Occipital lobe (tissue), 2 donors: ENCODE measurements around the gene FBLN1. TPM values are rescaled to one million over a fixed set of nuclear protein-coding genes. Genes with fewer than 3 reads are reported as not detected.
"Not testable (repeated sequence)": the region's sequence is repeated elsewhere in the genome, so short reads cannot be mapped to it uniquely, and the experiment has no call there.

ENCODE experiments used
- DNase-seq: peaks from one replicate; lab custom pipeline; 2025; lab: John Stamatoyannopoulos, UW
- total RNA-seq: library from RNA; depleted of rRNA; stranded (reverse); fragments of >200 nt; gene quantifications from one replicate; pipeline ENCODE4 v1.2.3, GENCODE V29; 2014

FBLN1 gene
- total RNA-seq, 1 donor from 2014 or later, result 22.3 TPM

DNA sequence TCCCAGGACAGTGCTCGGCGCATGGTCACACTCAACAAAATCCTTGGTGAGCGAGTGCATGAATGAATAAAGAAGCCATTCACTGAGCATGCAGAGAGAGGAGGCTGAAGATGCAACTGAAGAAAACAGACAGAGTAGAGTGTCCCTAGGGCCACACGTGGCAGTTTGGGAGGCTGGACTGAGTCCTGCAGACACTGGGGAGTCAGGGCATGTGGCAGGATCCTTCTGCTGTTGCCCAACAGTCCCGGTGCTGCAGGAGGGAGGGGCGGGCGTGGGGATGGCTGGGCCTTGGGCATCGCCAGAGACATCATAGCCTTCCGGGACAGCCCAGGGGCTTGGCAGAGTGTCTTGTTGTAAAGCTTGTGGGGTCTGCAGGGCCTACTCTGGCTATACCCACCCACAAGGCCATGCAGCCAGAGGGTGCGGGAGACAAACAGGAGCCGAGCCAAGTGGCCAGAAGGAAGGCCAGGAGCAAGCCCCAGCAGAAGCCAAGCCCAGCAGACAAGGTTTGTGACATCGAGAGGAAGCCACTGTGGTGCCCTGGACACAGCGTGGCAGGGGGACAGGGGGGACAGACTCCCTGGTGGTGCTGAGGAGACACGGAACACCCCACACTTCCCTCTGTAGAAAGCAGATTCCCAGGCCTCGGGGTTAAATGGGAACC is 26.7 kb upstream of the FBLN1 start:
- no peak for DNase-seq

DNA sequence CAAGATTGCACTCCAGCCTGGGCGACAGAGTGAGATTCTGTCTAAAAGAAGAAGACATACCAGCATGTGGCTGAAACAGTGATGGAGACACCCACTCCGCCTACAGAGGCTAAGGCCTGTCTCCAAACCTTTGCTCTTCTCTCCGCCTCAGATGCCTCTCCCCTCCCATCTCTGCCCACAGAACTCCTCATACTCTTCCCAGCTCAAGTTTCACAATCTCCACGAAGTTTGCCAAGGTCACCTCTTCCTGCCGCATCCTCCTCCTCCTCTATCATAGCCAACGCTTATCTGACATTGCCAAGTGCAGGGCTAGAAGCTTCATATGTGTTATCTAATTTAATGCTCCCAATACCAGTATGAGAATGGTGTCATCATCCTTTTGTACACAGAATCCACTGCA is 25.9 kb upstream of the FBLN1 start:
- no peak for DNase-seq

DNA sequence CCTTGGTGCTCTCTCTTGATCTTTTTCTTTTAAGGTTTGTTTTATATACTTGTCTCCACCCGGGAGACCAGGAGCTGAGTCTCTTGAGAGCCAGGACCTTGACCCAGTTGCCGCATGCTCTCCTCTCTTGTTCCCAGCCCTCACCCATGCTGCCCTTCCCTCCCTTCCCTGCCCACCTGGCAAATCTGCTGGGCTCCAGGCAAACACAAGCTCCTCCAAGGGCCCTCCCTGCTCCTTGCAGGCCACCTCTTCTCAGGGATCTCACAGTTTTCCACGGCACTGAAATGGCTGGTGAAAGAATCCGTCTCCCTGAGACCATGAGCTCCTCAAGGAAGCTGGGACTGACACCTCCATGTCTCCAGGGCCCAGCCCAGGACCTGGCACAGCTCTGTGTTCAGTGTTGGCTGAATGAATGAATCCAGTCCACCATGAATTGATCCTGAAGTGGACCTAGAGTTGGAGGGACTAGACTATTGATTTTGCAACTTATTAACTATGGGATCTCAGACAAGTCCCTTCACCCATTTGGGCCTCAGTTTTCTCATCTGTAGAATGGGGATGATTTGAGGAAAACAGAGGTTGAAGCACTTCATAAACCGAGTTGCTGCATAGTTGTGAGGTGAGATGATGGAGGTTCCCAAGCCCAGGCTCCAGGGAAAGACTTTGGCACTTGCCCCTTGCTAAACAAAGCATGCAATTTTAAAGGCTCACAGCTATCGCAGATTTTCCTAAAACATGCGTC is 25.1 kb upstream of the FBLN1 start:
- DNase-seq, result no peak

DNA sequence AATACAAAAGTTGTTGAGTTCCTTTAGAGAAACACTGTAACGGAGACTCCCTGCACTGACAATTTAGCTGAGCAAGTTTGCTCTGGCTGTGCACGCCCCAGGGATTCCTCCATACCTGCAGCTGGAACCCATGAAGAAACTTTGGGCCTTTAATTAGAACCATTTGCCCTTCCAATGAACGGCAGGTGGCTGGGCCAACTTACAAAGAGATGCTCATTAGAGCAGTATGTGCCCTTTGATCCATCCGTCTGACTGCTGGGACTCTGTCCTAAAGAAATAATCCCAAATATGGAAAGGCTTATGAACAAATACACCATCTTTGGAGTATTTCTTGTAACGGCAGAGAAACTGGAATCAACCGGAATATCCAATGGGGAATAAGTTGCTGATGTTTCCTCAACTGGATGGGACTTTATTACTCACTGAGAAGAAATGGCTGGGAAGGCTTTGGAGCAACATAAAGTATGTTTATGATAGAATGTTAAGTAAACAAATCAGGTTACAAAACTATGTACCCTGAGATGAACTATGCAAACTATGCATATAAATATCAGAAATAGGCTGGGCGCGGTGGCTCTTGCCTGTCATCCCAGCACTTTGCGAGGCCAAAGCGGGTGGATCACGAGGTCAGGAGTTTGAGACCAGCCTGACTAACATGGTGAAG is 24.4 kb upstream of the FBLN1 start:
- DNase-seq, result no peak

DNA sequence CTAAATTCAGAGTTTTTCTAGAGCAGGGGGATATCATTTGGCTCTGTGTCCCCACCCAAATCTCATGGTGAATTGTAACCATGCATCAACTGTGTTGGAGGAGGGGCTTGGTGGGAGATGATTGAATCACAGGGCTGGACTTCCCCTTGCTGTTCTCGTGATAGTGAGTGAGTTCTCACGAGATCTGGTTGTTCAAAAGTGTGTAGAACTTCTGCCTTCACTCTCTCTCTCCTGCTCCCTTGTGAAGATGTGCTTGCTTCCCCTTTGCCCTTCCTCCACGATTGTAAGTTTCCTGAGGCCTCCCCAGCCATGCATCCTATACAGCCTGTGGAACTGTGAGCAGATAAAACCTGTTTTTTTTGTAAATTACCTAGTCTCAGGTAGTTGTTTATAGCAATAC is 22.0 kb upstream of the FBLN1 start:
- DNase-seq, result no peak

DNA sequence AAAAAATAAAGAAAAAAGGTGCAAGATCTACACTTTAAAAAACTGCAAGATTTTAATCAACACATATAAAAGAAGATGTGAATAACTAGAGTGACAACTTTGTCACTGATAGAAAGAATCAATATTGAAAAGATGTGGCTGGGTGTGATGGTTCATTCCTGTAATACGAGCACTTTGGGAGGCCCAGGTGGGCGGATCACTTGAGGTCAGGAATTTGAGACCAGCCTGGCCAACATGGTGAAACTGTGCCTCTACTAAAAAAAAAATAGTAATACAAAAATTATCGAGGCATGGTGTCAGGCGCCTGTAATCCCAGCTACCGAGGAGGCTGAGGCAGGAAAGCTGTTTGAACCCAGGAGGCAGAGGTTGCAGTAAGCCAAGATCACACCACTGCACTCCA is 21.0 kb upstream of the FBLN1 start:
- no peak for DNase-seq

DNA sequence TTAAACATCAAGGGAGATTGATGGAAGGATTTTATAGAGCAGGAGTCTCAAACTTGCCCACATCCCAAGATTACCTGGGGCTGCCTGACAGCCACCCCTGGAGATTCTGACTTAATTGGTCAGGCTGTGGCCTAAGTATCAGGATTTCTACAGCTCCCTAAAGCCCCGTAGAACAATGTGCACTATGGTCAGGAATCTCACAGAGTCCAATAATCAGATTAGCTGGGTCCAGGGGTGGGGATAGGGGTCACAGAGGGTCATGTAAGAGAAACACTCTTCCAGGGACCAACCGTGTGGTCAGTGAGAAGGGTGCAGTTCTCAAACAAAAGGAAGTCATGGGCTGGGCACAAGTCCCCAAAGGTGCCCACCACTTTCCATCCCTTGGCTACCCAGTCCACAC is 20.5 kb upstream of the FBLN1 start:
- DNase-seq, result no peak

DNA sequence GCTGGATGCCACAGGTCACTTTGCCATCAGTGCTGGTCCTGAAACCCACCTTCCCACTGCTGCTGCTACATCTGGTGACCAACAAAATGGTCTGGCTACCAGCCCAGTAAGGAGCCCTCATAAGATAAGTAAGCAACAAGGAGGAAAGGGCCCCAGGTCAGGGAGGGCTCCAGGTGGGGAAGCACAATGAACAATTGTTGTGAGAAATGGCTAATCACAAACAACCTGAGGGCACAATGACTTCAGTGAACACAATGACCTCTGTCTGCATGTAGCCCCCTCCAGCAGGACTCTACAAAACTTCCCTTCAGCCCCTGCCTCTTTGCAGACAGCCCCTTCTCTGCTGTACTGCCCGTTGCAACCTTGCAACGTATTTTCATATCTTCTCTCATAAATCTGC is 19.4 kb upstream of the FBLN1 start:
- no peak for DNase-seq

DNA sequence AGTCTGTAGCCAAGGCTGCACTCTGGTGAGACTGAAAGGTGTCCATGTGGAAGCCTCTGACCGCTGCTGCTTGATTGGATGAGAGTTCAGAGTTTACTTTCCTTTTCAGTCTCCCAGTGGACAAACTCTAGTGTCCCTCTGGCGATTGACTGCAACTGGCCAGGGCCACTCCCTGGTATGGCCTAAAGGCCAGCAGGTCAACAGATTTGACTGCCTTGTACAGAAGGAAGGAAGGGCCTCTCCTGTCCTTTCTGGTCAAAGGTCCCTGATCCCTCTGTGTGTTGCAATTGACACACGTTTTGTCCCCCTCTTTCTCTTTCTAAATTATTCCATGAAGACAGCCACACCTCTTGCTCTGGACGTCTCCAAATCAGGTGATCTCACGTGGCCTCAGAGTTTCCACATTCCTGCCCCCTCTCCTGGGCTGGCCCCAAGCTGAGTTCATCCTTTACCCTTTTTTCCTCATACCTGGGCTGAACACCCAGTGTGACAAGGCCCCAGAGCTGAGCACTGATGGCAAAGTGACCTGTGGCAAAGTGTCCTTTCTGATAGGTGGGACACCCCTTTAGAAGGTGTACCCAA is 18.7 kb upstream of the FBLN1 start:
- DNase-seq, result no peak

DNA sequence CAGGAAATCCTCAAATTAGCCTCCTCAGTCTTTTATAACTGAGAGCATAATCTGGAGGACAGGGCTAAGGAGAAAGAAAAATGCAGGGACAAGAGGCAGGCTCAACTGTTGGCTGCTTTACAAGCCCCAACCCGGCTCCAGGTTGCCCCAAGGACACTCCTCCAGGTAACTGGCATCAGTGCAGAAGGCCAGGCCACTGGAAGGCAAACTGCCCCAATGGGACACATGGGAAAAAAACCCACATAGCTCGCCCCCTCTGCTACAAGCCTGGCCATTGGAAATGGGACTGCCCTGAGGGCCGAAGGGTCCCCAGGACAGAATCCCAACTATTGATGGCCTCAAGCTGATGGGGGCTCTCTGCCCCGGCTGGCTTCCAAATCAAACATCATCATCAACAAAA is 17.9 kb upstream of the FBLN1 start:
- no peak for DNase-seq

DNA sequence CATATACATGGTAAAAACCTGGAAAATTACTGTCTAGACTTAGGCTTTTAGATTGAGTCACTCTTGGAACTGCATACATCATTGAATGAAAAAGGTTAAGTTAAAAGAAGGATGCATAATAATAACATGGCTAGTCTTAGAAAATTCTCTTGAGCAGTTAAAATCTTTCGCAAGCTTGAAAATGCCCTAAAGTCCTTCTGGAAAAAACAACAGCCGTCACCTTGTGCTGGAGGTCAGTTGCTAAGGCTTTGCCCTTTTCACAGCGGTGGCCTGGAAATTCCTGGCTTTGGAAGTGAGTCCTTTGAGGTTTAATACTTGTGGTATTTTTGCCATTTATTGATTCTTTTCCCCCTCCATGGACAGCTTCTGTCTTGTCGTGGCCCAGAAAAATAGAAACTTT is 17.4 kb upstream of the FBLN1 start:
- no peak for DNase-seq

DNA sequence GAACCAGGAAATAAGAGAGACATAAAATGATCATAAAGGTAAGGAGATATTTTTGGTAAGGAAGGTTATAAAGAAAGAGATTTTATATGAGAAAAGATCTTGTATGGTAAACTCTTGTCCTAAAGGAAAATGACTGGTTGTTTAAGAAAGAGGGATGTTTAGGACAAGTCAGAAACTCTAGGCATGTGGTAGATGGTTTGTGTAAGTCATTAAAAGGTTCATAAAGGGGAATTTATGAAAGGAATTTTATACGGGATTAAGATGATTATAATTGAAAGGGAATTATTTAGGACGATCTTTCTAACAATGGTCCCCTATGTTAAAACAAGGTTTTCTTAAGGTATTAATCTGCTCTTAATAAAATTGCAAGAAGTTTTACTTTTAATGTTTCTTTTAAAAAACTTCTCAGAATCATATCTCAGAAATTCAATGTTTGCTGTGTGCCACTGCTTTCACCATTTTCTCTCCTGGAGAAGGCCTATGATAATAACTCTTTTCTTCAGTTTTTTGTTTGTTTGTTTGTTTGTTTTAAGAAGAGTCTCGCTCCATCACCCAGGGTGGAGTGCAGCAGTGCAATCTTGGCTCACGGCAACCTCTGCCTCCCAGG is 13.8 kb upstream of the FBLN1 start:
- no peak for DNase-seq

DNA sequence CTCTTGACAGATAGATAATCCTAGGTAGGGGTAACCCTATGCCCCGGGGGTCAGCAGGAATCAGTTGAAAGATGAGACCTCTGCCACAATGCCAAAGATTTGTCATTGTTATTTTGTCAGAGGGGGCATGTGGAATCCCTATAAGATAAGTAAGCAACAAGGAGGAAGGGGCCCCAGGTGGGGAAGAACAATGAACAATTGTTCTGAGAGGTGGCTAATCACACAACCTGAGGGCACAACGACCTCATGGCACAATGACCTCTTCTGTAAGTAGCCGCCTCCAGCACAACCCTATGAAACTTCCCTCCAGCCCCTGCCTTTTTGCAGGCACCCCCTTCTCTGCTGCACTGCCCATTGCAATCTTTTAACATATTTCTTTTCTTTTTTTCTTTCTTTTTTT is 11.8 kb upstream of the FBLN1 start:
- DNase-seq, result no peak

DNA sequence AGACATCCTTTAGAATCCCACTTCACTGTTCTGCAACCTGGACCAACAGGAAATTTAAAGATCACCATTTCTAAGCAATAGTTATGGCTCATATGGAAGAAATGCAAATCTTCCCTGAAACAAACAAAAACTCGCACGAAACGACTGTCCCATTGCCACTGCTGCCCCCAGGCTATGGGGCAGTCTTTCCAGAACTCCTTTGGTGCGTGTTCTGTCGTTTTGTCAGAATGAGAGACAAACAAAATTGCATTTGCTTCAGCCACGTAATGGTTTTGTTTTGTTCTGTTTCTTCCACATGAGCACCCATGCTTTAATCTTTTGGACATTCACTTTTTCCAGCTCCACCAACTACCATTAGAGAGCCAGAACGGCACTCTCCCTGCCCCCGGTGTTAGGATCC is 10.8 kb upstream of the FBLN1 start:
- DNase-seq, result no peak

DNA sequence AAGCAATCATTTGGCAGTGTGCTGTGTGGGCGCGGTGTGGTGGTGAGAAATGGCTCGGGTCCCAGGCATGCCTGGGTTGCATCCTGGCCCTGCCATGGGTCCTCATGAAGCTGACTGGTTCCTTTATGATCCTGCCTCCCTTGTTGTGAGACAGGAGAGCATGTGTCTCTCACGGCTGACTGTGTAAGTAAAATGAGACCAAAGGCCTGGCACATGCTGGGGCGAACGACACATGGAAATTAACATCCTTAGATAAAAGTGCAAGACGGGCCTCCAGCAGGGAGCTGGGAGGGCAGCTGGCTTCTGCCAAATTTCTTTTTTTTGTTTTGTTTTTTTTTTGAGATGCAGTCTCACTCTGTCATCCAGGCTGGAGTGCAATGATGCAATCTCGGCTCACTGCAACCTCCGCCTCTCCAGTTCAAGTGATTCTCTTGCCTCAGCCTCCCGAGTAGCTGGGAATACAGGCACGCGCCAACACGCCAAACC is 9.4 kb upstream of the FBLN1 start:
- no peak for DNase-seq

DNA sequence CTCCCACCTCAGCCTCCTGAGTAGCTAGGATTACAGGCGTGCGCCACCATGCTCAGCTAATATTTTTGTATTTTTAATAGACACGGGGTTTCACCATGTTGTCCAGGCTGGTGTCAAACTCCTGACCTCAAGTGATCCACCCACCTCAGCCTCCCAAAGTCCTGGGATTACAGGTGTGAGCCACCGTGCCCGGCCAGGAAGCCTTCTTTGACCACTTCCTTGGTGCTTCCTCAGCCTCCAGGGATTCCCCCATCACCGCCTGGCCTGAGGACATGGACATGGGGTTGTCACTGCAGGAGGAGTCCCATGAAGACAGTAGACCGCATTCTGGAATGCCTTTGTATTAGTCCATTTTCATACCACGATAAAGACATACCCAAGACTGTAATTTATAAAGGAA is 8.4 kb upstream of the FBLN1 start:
- not testable (repeated sequence) for DNase-seq

DNA sequence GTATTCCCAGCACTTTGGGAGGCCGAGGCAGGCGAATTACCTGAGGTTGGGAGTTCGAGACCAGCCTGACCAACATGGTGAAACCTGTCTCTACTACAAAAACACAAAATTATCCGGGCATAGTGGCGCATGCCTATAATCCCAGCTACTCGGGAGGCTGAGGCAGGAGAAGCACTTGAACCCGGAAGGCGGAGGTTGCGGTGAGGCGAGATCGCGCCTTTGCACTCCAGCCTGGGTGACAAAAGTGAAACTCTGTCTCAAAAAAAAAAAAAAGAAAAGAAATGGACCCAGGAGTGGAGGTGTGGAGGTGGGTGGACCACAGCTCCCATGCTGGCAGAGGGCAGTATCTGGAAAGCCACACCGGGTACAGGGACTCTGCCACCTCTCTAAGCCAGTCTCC is 7.1 kb upstream of the FBLN1 start:
- not testable (repeated sequence) for DNase-seq

DNA sequence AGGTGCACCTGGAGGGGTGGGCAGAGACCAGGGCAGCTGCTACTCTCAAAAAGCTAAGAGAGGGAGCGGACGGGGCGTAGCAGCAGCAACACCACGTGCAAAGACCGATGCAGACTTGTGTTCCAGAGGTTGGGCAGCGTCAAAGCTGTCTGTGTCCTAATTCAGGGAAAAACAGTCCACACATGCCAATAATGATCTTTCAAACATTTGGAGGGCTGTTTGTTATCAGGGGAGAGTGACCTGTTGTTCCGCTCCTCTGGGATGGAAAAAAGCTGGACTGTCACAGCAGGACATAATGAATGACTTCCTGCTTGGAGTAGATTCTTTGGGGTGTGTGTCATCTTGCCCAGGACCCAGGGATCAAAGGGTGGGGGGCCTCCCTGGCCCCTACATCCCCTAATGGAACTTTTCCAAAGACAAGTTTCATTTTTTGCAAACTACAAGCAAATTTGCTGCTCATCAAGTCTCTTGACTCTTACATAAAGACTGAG is 6.2 kb upstream of the FBLN1 start:
- DNase-seq, result no peak

DNA sequence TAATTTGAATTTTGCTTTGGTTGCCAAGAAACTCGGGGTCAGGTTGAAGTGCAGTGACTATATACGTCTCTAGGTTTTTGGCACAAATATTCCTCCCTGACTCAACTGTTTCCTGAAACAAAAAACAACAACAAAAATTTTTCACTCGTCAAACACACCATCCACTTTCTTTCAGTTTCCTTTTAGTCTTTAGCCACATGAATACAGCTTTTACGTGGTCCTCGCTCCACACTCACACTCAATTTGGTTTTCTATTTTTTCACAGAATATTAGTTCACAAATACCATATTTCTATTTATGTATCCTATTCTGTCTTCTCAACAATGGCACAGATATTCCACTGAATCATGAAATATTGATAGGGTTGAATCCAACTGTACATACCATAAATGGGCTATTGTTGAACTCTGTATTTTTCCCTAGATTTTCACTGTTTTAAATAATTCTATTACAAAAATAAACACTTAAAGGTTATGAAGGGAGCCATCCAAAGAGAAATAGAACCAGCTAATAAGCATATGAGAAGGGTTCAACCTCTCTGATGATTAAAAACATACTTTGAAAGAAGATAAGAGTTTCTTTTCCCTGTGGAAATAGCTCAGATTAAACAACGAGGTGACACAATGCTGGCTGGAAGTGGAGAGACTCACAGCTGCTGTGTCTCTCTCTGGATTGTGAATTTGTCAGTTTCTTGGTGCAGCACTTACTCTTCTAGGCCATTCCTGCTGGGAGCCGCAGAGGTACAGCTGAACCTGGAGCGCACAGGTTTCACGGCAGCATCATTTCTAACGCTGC is 5.1 kb upstream of the FBLN1 start:
- no peak for DNase-seq

DNA sequence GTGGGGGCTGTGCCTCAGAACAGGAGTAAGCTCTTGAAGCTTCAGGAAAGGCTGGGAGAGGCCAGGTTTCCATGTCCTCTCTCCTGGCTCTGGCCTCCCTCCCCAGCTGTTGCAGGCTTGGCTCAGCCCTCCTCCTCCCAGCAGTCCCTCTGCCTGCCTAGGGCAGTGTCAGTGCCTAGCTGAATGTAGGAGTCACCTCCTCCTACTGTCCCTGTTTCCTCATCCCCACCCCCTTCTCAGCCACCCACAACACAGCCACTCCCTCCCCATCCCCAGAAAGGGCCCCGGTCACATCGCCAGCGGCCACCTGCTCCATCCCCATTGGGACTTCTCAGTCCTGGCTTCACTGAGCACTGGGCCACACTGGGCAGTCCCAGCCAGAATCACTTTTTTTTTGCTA is 2.9 kb upstream of the FBLN1 start:
- DNase-seq, result no peak
